A172 (cell line): ENCODE results near the gene VSIR. TPM values are rescaled to one million over a fixed set of nuclear protein-coding genes. Genes with fewer than 3 reads are reported as not detected.

Source experiments
- DNase-seq: peaks from one replicate; pipeline ENCODE4 v3.0.0-alpha.2; 2015; ENCODE audit warnings: low spot score
- total RNA-seq: library from RNA; depleted of rRNA; stranded (reverse); fragments of >200 nt; shearing (Covaris generic); gene quantifications from 2 replicates; pipeline ENCODE4 v1.2.3, GENCODE V29; 2014

Gene VSIR
- total RNA-seq, 1 experiment from 2014 or later = 4.9 TPM

- DNase-seq = no peak
These were observed 33.6 kb upstream of the VSIR start for GRCh38 chr10:71806704-71807556.

- DNase-seq = no peak
These were observed 32.7 kb upstream of the VSIR start for GRCh38 chr10:71805776-71806703.

GRCh38 chr10:71804077-71804476, 30.8 kb upstream of the VSIR start:
- no peak for DNase-seq

- DNase-seq = no peak
These were observed 29.6 kb upstream of the VSIR start for GRCh38 chr10:71802715-71803488.

- no peak for DNase-seq
These were observed 28.9 kb upstream of the VSIR start for GRCh38 chr10:71802235-71802634.

GRCh38 chr10:71801361-71801760, 28.0 kb upstream of the VSIR start:
- no peak for DNase-seq

GRCh38 chr10:71799608-71800453, 26.5 kb upstream of the VSIR start:
- no peak for DNase-seq

- no peak for DNase-seq
These were observed 25.8 kb upstream of the VSIR start for GRCh38 chr10:71799112-71799511.

GRCh38 chr10:71798308-71798624, 24.9 kb upstream of the VSIR start:
- no peak for DNase-seq

- no peak for DNase-seq
These were observed 24.4 kb upstream of the VSIR start for GRCh38 chr10:71797533-71798307.

GRCh38 chr10:71796749-71797405, 23.6 kb upstream of the VSIR start:
- DNase-seq = no peak

GRCh38 chr10:71795248-71795647, 21.9 kb upstream of the VSIR start:
- peak; percentile 31 for DNase-seq

GRCh38 chr10:71790749-71791440, 17.6 kb upstream of the VSIR start:
- DNase-seq = no peak

- no peak for DNase-seq
These were observed 16.6 kb upstream of the VSIR start for GRCh38 chr10:71789871-71790270.

GRCh38 chr10:71788954-71789353, 15.6 kb upstream of the VSIR start:
- DNase-seq = no peak

- DNase-seq = no peak
These were observed 11.5 kb upstream of the VSIR start for GRCh38 chr10:71784679-71785272.

GRCh38 chr10:71783917-71784678, 10.8 kb upstream of the VSIR start:
- no peak for DNase-seq

- DNase-seq = no peak
These were observed 9.7 kb upstream of the VSIR start for GRCh38 chr10:71782917-71783490.
